ENCODE data around the gene LRRC7. TPM values are rescaled to one million over a fixed set of nuclear protein-coding genes. Genes with fewer than 3 reads are reported as not detected.
"Not testable (repeated sequence)": the region's sequence is repeated elsewhere in the genome, so short reads cannot be mapped to it uniquely, and the experiment has no call there.

Gene LRRC7
- total RNA-seq, 1 donor: 0.09 TPM

- DNase-seq (ENCODE audit: low read depth): no peak
- H3K4me3 ChIP-seq (ENCODE audit: low read depth, low read length): no peak overlapping the region
- no peak for TF ChIP-seq CTCF (IDR thresholded peaks at IDR 0.05; ENCODE audit: insufficient read depth, low read length)
Observed at GRCh38 chr1:69710484-69711189, 142.9 kb downstream of the LRRC7 start.

- no peak for DNase-seq (ENCODE audit: low read depth)
- no peak for TF ChIP-seq CTCF (IDR thresholded peaks at IDR 0.05; ENCODE audit: insufficient read depth, low read length)
Observed at GRCh38 chr1:69711190-69711930, 143.6 kb downstream of the LRRC7 start.

GRCh38 chr1:69717834-69718233 is 150.1 kb downstream of the LRRC7 start:
- not testable (repeated sequence) for DNase-seq (ENCODE audit: low read depth); H3K4me3 ChIP-seq (ENCODE audit: low read depth, low read length)

More at GRCh38 chr1:69711190-69711930, 143.6 kb downstream of the LRRC7 start:
- H3K4me3 ChIP-seq (ENCODE audit: low read depth, low read length): no peak overlapping the region

DNA sequence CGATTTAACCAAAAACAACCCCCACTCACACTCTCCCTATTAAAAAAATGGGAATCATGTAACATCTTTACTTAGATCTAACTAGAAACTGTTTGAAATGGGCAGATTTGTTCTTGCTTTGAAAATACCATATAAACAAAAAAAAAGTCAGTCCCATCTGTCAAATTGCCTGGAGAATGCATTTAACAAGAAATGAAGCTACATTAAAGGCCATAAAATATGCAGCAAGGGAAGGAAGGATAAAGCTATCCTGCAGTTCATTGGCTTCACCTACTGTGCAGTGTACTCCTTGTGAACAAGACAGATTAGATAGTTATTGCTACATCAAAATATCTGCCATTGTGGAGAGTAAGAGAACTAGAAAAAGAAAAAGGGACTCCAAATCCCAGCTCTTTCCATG is 160.5 kb downstream of the LRRC7 start:
- DNase-seq (ENCODE audit: low read depth): no peak
- TF ChIP-seq CTCF (IDR thresholded peaks at IDR 0.05; ENCODE audit: insufficient read depth, low read length): no peak
- H3K4me3 ChIP-seq (ENCODE audit: low read depth, low read length): no peak overlapping the region

GRCh38 chr1:69733061-69733460 is 165.3 kb downstream of the LRRC7 start:
- H3K4me3 ChIP-seq (ENCODE audit: low read depth, low read length): no peak overlapping the region
- no peak for TF ChIP-seq CTCF (IDR thresholded peaks at IDR 0.05; ENCODE audit: insufficient read depth, low read length)
- no peak for DNase-seq (ENCODE audit: low read depth)

DNA sequence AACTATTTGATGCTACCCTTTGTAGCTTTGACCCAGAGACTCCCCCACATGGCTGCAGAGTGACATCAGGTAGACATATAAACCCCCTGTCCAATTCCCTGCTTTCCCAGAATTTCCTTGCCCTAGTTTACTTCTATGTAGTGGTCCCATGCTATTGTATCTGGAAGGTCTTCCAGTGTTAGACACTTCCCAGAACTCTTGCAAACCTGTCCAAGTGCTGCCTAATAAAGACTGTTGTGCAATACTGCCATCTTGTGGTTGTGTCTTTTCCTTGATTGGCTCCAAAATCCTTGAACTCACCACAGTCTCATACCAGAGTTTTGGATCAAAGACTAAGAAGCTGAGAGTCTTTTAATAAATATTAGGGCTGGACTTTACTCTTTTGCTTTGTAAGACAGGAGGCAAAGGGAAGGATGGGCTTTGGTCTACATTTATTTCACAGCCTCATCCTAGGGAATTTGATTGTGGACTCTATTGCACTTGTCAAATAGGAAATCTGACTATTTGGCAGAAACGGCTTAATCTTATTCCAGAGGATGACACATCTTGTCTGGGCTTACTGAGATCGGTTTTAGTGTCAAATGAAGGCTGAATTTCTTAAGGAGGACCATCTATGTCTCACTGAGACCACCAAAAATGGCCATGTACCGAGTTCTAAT is 169.9 kb downstream of the LRRC7 start:
- peak; percentile 74 for TF ChIP-seq CTCF (IDR thresholded peaks at IDR 0.05; ENCODE audit: insufficient read depth, low read length)
- H3K4me3 ChIP-seq (ENCODE audit: low read depth, low read length): no peak overlapping the region
- DNase-seq (ENCODE audit: low read depth): peak; percentile 85

Measured in fibroblast of the aortic adventitia (primary cell).